Stimulated activated naive CD4-positive, alpha-beta T cell (primary cell): ENCODE results near the gene RBP5.
"Not testable (repeated sequence)": the region's sequence is repeated elsewhere in the genome, so short reads cannot be mapped to it uniquely, and the experiment has no call there.

Experiments used
- DNase-seq, 6 experiments: peaks; one replicate each; lab custom pipeline; 2025; lab: John Stamatoyannopoulos, UW

The RBP5 gene

DNA sequence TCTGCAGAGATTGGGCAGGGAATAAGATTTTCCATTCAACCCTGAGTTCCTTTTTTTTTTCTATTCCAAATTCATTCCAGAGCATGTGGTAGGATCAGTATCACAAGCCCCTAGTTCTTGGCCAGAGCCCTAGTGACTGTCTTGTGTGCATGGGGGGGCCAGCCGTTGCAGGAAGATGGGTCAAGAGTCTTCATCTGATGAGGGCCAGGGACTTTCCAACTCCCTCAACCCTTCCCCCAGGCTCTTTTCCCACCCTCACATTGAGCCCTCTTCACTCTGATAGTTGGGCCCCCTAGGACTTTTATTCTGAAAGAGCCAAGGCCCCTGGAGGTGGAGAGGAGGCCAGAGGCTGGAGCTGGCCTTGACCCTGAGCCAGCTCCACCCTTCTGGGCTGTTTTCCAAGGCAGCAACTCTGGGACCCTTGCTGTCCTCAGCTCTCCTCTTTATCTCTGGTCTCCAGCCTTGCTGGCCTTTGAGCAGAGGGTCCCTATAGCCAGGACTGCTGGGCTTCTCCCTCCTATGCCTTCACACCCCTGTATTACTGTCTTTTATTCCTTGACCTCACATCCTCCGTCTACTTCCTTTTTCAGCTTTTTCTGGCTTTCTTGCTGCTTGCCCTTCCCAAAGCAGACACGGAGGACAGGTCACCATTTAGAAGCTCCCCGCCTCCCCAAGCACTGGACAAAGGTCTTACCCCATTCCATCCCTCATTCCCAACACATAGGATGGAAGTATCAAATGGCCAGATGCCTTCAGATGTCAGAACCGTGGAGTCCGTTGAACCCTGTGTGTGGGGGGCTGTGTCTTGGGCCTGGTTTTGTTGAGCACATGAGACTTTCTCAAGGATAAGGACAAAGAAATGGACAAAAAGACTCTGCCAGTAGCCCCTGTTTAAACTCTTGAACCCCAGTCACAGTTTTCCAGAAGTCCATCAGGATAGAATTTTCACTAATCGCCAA is 5.6 kb downstream of the RBP5 start:
- DNase-seq = no peak

DNA sequence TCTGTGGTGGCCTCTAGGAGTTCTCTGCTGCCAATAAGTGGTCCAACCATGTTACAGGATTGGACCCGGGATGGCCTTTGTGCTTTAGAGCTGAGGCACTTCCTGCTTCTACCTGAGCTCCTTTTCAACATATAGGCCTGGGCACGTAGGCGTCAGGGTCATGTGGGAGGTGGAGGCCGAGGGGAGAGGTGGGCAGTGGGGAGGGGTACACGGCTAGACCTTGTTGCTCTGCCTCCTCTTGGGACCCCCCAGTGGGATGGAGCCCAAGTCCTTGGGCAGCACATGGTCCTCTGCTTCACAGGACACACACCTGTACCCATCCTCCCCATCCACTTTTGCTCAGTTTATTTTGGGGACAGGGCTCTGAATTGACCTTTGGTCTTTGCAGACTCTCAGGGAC is 7.4 kb downstream of the RBP5 start:
- DNase-seq = no peak

DNA sequence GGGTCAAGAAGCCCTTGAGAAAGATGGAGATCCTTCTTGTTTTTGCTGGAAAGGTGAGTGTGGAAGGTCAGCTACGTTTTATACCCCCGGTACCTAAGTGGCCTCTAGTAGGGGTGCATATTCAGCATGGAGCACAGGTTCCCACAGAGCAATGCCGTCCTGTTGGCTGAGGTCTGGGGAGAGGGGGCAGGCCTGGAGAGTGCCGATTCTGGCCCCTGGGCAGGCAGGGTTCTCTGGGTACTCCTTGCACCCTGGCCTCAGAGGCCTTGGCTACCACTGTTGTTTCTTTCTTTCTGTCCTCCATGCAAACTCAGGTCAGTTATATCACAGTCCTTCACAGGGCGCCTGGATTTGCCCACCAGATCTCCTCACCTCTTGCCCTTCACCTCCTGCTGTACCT is 8.5 kb downstream of the RBP5 start:
- no peak for DNase-seq

DNA sequence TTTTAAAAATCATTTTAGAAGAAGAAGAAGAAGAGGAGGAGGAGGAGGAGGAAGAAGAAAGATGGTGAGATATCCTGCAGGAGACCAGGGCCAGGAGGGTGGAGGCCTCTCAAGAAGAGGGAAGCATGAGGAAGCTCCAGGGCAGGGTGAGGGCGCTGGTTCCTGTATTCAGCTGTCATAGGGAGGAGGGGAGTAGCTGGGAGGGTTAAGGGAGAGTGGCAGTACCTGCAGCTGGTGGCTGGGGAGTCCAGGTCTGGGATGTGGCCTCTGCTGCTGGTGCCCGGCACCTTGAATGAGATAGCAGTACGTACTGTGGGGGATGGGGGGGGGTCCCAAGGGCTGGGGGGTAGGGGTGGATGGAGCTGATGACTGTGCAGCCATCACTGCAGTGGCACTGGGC is 9.8 kb downstream of the RBP5 start:
- no peak for DNase-seq

DNA sequence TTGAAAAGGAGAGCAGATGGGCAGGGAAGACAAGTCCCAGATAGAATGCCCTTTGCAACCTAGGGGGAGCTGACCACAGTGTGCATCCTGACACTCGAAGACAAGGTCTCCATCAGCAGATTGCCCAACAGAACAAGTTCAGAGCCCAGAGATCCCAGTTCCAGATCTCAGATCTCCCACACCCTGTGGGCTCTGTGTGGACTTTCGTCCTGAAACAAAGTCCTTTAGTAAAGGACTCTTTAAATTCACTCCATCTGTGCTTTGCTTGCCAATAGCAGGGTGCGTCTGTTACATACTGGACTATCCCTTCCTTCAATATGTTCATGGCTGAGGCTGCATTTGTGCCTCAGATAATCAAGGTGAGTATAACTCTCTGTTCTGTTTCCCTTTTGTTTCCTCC is 11.0 kb downstream of the RBP5 start:
- no peak for DNase-seq

DNA sequence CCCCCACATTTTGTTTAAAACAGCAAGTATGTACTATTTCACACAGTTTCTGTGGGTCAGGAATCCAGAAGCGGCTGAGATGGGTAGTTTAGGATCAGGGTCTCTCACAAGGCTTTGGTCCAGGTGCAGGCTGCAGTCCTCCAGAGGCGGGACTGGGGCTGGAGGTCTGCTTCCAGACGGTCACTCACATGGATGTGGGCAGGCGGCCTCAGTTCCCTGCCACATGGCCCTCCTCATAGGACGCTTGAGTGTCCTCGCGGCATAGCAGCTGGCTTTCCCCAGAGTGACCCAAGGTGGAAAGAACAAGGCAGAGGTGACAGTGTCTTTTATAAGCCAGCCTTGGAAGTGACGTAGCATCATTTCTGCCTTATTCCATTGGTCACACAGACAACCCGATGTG is 11.8 kb downstream of the RBP5 start:
- no peak for DNase-seq

DNA sequence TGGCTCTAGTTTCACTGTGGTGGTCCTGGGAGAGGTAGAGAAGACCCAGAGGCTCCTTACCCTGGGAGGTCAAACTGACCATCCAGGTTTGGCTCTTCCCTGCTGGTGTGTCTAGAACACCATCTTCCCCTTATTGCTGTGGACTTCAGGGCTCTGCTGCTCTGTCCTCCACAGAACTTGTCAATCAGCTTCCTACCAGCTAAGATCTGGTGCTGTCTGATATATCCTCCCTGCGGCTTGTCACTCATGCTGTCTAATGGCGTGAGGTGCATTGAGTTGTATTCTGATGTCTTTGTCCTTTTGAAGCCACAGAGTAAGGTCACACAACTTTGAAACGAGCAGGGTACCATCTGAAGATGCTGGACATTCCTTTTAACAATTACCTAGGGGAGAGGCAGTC is 12.5 kb downstream of the RBP5 start:
- no peak for DNase-seq

DNA sequence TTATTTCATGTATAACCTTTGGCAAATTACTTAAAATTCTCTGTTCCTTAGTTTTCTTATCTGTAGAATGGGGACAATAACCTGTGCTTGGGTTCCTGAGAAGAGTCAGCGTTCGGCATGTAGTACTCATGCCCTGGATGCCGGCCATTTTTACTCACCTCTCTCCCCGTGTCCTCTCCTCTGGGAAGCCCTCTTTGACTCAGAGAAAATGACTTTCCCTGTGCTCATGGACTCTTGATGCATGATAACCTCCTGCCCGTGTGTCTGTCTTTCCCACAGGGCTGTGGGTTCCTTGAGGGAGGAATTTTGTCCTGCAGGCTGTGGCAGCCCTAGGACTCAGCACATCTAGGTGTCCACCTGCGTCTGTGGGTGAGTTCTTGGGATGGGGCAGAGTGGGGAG is 13.8 kb downstream of the RBP5 start:
- no peak for DNase-seq

DNA sequence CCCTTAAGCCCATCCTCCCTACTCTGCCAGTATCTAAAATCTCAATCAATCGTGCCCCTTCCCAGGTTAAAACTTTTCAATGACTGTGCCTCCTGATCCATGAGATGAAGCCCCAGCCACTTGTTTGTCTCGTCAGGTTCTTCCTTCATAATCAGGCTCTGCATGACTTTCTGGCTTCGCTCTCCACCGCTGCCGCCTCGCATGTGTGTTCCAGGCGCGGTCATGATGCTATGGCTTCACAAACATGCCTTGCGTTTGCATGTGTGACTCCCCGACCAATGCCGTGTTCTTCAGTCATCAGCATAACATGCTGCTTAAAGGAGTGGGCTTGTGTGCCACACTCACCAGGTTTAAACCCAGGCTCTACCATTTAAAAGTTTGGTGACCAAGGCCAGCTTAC is 14.7 kb downstream of the RBP5 start:
- no peak for DNase-seq

DNA sequence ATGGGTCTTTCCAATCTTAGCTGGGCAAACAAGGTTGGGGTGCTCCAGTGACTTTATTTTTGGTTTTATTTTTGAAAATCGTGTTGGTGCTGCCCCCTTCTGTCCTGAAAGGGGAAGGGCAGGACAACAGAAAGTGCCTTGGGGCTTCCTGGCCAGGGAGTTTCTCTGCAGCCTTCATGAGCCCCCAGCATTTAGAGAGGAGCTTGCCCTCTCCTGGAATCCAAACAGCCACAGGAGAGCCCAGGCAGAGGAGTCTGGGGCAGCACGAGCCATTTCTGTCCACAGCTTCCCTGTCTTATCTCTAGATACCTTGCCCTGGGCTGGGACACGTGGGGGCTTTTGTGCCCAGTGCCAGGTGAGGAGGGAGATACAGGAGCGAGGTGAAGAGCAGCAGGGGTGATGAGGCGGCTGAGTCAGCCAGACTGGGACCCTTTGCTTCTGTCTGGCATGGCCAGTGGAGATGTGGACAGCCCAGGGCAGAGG is 15.3 kb downstream of the RBP5 start:
- peak; percentile 11 to 68 (median 18) for DNase-seq

DNA sequence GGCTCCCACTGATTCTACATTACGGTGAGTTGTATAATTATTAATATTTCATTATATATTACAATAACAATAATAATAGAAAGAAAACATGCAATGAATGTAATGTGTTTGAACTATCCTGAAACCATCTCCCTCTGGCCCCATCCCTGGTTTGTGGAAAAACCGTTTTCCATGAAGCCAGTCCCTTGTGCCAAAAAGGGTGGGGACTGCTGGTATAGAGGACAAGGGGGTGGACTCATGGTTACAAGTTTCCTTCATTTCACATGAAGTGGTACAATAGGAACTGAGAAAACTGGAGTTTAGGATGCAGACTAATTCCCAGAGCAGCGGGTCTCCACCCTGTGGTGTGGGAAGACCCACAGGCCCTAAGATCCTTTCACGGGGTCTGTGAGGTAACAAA is 16.6 kb downstream of the RBP5 start:
- DNase-seq = no peak

DNA sequence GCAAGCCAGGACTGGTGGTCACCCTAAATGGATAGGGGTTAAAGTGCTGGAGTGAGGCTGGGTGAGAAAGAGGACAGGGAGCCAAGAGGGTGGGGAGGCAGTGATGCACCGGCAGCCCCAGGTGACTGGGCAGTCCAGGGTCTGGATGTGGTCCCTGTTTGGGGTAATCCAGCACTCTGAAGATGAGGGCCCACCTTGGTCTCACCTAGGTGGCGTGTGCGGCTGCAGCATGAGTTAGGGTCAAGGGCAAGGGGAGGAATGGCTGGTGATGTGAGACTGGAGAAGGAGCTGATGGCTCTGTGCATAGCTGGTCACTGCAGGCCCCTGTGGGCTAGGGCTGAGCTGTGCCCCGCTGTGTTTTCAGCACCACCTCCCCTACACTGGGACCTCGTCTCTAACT is 18.0 kb downstream of the RBP5 start:
- DNase-seq = no peak

DNA sequence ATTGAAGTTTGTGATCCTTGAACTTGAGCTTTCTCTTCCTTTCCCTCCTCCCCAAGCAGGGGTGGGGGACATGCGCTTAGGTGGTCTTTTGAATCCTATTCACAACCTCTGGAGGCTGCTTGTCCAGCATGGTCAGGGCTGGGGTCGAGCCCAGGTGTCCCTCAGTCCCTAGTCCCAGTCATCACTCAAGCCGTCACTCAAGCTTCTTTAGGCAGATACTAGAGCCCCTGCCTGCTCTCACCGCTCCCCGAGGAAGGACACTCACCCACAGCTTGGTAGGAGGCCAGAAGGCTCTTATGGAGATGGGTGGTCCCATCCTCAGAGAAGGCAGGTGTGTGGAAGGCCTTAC is 19.1 kb downstream of the RBP5 start:
- DNase-seq = no peak

DNA sequence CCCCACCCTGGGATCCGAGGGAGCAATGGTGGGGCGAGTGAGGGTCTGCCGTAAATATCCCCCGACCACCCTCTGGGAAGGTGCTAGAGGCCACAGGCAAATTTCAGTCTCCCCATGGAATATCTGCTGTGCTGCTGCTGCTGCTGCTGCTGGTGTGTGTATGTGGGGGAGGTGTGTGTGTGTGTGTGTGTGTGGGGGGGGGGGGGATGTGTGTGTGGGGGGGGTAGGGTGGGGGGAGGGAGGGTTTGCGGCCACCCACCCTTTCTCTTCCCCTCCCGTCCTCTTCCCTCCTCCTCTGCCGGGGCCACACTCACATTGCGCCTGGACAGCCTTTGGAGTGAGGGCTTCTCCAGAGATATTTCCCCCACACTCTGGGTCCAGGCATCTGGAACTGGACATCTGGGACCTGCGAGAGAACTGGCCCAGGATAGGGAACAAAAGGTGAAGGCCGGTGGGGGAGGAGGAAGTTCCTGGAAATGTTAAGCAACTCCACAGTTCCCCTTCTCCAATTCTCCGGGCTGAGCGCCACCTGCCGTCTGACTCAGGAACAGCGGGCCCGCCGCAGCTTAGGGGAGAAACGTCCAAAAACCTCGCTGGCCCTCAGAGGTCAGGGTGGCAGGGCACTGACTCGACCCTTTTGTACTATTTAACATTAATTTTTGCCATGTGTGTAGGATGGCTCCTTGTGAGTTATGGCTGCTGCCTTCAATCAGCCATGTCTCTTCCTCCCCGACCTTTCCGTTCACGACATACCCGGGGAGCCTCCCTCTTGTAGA is 19.7 kb downstream of the RBP5 start, which contains the start of gene C1RL:
Gene C1RL (minus strand): TSS at position 419 of the 776 bp plus-strand sequence. CDS start 34 bp downstream, at position 385.
- peak; percentile 44 to 77 (median 68) for DNase-seq

DNA sequence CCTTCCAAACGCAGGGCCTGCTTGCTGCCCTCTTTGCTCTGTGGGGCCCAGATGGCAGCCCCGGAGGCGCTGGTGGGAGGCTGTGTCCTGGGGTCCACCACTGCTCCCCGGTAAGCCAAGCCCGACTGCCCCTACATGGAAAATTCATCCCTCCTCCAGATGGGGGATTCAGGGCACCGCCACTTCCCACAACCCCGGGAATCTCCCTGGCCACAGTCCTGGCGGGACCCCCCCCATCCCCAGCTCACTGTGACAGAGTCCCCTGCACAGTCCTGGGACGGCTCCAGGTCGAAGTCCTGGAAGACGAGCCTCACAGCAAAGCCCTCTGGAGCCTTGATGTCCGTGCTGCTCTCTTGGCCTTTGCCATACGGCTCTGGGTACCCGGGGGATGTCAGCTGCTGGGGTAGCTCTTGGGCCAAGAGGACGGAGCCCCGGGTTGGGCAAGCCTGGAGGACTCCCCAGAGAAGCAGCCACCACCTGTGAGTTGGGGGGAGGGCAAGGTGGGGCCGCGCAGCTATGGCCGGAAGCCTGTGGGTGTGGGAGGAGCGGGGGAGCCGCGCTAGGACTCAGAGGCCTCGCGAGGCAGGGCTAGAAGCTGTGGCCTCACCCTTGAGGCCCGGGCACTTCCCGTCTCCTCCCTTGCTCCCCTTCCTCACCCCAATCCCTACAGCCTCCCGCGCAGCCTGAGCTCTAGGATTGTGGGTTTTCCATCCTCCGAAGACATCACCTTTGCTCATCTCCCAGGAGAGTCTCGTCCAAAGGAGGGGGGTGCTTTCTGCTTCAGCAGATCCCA is 20.5 kb downstream of the RBP5 start:
- peak; percentile 19 to 64 (median 50) for DNase-seq

DNA sequence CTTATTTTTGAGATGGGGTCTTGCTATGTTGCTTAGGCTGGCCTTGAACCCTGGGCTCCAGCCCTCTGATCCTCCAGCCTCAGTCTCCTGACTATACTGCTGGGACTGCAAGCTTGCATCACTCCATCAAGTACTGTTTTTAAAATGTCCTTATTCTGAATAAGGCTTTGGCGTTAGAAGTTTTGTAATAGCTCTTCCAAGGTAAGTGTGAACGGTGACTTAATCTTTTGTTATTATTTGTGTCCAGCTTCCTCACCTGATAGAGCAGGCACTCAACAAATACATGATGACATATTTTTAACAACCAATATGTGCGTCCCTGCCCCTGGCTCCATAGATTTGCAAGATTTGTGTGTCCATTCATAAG is 21.1 kb downstream of the RBP5 start:
- DNase-seq = no peak

DNA sequence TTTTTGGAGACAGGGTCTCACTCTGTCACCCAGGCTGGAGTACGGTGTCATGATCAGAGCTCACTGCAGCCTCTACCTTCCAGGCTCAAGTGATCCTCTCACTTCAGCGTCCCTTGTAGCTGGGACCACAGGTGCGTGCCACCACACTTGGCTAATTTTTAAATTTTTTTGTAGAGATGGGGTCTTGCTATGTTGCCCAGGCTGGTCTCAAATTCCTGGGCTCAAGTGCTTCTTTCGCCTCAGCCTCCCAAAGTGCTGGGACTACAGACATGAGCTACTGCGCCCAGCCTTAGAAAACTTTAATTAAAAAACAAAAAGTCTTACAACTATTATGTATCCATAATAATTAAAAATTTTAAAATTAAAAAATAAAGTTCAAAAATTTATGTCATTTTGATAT is 21.5 kb downstream of the RBP5 start:
- not testable (repeated sequence) for DNase-seq

DNA sequence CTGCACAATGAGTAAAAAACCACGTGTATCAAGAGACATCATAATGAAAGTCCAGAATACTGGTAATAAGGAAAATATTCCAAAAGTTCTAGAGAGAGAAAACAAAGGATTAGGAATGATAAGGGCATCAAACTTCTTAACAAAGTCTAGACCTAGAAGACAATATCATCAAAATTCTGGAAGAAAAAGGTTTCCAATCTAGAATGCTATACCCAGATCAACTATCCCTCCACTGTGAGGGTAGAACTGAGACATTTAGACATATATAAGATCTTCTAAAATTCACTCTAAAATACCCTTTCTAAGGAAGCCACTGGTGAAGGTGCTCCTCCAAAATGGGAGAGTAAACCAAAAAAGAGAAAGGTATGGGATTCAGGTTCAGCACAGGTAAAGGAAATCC is 22.6 kb downstream of the RBP5 start:
- no peak for DNase-seq

DNA sequence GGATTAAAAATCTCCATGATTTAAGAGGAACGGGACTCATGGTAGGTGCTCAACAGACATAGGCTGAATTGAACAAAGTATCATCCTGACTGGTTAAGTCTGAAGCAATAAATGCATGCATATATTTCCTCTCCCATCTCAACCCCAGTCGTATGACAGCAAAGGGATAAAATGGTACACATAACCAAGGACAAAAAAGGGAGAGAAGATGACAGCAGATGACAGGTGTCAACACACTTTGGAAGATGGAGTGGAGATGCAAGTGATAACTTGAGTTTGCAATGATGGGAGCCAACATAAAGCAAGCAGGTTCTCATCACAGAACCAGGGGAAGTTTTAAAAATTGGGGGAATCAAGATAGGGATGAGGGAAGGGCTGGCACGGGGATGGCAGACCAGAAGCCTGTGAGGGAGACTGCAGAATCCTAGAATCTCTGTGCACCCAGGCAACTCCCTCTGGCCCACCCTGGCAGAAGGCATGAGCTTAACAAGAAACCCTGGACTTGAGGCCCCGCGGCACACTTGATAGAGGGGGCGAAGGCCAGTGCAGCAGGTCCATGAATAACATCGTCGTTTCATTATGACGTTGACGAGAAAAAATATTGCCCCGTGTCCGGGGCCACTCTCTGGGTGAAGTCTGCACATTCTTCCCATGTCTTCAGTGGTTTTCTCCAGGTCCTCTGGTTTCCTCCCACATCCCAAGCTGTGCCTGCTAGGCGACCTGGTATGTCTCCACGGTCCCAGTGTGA is 24.7 kb downstream of the RBP5 start:
- no peak for DNase-seq

DNA sequence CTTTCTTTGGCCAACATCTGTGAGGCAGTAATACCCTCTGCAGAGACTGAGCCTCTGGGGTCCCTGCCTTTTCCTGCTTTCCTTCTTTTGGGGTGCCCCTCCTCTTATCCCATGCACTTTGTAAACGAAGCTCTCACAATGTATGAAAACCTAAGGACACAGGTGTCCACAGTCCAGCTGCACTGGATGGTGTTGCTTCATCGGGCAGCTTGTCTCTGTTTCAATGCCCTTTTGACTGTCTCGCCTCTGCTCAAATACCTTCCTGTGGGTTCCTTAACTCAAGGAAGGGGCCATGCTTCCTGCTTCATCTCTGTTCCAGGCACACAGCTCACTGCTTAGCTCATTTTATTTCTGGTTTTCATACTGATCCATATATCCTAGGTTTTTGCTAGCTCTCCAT is 26.1 kb downstream of the RBP5 start:
- DNase-seq = no peak

DNA sequence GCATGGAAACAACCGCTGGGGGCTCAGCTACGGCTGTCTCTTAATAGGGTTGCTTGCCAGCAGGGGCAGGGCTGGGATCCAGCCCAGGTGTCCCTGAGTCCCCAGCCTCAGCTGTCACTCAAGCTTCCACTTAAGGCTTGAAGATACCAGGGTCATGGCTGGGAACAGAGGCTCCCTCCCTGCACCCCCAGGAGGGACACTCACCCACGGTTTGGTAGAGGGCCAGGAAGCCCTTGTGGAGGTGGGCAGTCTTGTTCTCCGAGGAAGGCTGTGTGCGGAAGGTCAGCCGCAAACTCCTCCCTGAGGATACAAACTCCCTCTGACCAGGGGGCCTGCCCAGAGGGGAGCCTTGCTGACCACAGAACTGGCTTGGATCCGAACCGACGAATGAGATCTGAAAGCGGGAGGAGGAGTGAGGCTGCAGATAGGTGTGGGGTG is 27.0 kb downstream of the RBP5 start:
- DNase-seq = no peak
